GM12878 (cell line): ENCODE data around the gene ACOT7. TPM values are rescaled to one million over a fixed set of nuclear protein-coding genes. Genes with fewer than 3 reads are reported as not detected.
A peak's percentile ranks its signal among the peaks of the same experiment; 100 is the strongest.

Source experiments
- CBX5 ChIP-seq: sonication (generic); IDR thresholded peaks from 2 replicates; pipeline ENCODE4 v1.6.1; 2016; ENCODE audit warnings: low read depth, moderate library complexity, mild to moderate bottlenecking, inconsistent platforms
- CTCF ChIP-seq, 3 experiments: IDR thresholded peaks in 2 of 3; conservative IDR thresholded peaks in 1 of 3; 2 replicates each; pipeline ENCODE4 v1.5.1; 2011; ENCODE audit warnings: low read depth in 3 of 3, low read length in 3 of 3, mild to moderate bottlenecking in 3 of 3, control low read depth in 2 of 3, moderate library complexity in 2 of 3, inconsistent platforms in 1 of 3, mixed read lengths in 1 of 3; ENCODE audit not compliant: control insufficient read depth in 2 of 3, insufficient read depth in 1 of 3; ENCODE audit errors: extremely low read depth in 1 of 3
- FOS ChIP-seq: IDR thresholded peaks from 3 replicates; pipeline ENCODE4 v1.6.1; 2011; ENCODE audit warnings: borderline replicate concordance; ENCODE audit not compliant: insufficient read length; ENCODE audit errors: extremely low read depth
- GATAD2B ChIP-seq: fragments of 450-650 bp; conservative IDR thresholded peaks from 2 replicates; pipeline ENCODE4 v1.6.1; 2017; ENCODE audit warnings: low read depth, mild to moderate bottlenecking, moderate library complexity
- HDAC2 ChIP-seq: fragments of 200-600 bp; sonication (generic); IDR thresholded peaks from 2 replicates; pipeline ENCODE4 v1.6.1; 2017
- HDGF ChIP-seq: fragments of 450-650 bp; IDR thresholded peaks from 2 replicates; pipeline ENCODE4 v1.6.1; 2016; ENCODE audit warnings: antibody characterized with exemption
- MYB ChIP-seq: fragments of 150-350 bp; IDR thresholded peaks from 2 replicates; pipeline ENCODE4 v1.6.1; 2014; ENCODE audit warnings: mild to moderate bottlenecking, low read depth, low read length, borderline replicate concordance
- NFIC ChIP-seq: IDR thresholded peaks from 2 replicates; pipeline ENCODE4 v1.6.1; 2012; ENCODE audit warnings: low read depth, mild to moderate bottlenecking, inconsistent platforms, low read length, moderate library complexity
- NFXL1 ChIP-seq: fragments of 450-650 bp; IDR thresholded peaks from 2 replicates; pipeline ENCODE4 v1.6.1; 2017; ENCODE audit warnings: antibody characterized with exemption, mild to moderate bottlenecking, borderline replicate concordance
- PAX5 ChIP-seq: IDR thresholded peaks from 2 replicates; pipeline ENCODE4 v1.6.1; 2011; ENCODE audit warnings: low read depth, low read length, borderline replicate concordance
- PAX8 ChIP-seq: fragments of 450-650 bp; IDR thresholded peaks from 2 replicates; pipeline ENCODE4 v1.6.1; 2017; ENCODE audit warnings: mild to moderate bottlenecking, moderate library complexity
- POLR2A ChIP-seq: IDR thresholded peaks from 2 replicates; pipeline ENCODE4 v1.6.1; 2011; ENCODE audit warnings: low read depth, mild to moderate bottlenecking, low read length
- RAD51 ChIP-seq: fragments of 450-650 bp; IDR thresholded peaks from 2 replicates; pipeline ENCODE4 v1.6.1; 2016; ENCODE audit warnings: moderate library complexity, mild to moderate bottlenecking, inconsistent platforms
- RFX5 ChIP-seq: IDR thresholded peaks from 2 replicates; pipeline ENCODE4 v1.6.1; 2011; ENCODE audit warnings: low read depth, low read length, improper control_type of control experiment
- SMARCA5 ChIP-seq: fragments of 450-650 bp; IDR thresholded peaks from 2 replicates; pipeline ENCODE4 v1.6.1; 2017; ENCODE audit warnings: mild to moderate bottlenecking
- SPI1 ChIP-seq: IDR thresholded peaks from 2 replicates; pipeline ENCODE4 v1.6.1; 2011; ENCODE audit warnings: low read depth, mild to moderate bottlenecking, low read length, moderate library complexity, borderline replicate concordance; ENCODE audit not compliant: insufficient read depth
- SRF ChIP-seq, 2 experiments: IDR thresholded peaks; 2 replicates each; pipeline ENCODE4 v1.6.1; 2011; ENCODE audit warnings: low read depth in 2 of 2, low read length in 2 of 2, mild to moderate bottlenecking in 1 of 2, moderate library complexity in 1 of 2
- TAF1 ChIP-seq: IDR thresholded peaks from 2 replicates; pipeline ENCODE4 v1.6.1; 2011; ENCODE audit warnings: mild to moderate bottlenecking, low read depth, low read length, borderline replicate concordance
- TARDBP ChIP-seq: IDR thresholded peaks from 2 replicates; pipeline ENCODE4 v1.6.1; 2016; ENCODE audit warnings: borderline replicate concordance
- TCF12 ChIP-seq: IDR thresholded peaks from 2 replicates; pipeline ENCODE4 v1.6.1; 2011; ENCODE audit warnings: low read depth, mild to moderate bottlenecking, low read length
- YBX1 ChIP-seq: fragments of 450-650 bp; IDR thresholded peaks from 2 replicates; pipeline ENCODE4 v1.6.1; 2016; ENCODE audit warnings: antibody characterized with exemption
- ZBTB4 ChIP-seq: fragments of 450-650 bp; formaldehyde crosslinking; IDR thresholded peaks from 2 replicates; pipeline ENCODE4 v1.4.0; 2022; ENCODE audit warnings: mild to moderate bottlenecking, moderate library complexity
- ZNF687 ChIP-seq: fragments of 450-650 bp; IDR thresholded peaks from 2 replicates; pipeline ENCODE4 v1.6.1; 2017; ENCODE audit warnings: mild to moderate bottlenecking, moderate library complexity
- polyA plus RNA-seq, 11 experiments: library from polyadenylated mRNA; depleted of rRNA in 4 of 11; unstranded in 6 of 11; stranded (reverse) in 5 of 11; fragments of >200 nt; fragmentation: Nextera tagmentation in 4 of 11; fragmentation: Illumina TruSeq in 1 of 11; extraction: Ambion mirVana in 4 of 11; extraction: Trizol in 1 of 11; gene quantifications; 1 replicate in 1 of 11; 2 replicates in 10 of 11; pipeline versions ENCODE4 v1.2.1 to v1.2.3, GENCODE V29; 2011 to 2016; ENCODE audit warnings: inconsistent platforms in 2 of 11, missing spikeins in 2 of 11, low read depth in 1 of 11
- total RNA-seq, 4 experiments: library from RNA; depleted of rRNA in 3 of 4; stranded (reverse); fragments of >200 nt in 3 of 4; fragmentation: Illumina TruSeq in 1 of 4; extraction: Trizol in 1 of 4; gene quantifications; 2 replicates each; pipeline versions ENCODE4 v1.2.1 to v1.2.3, GENCODE V29; 2013 to 2021

Gene ACOT7
- total and polyA plus RNA-seq, 10 of the 15 experiments (the other 5 are each of a cell fraction or from before 2014, with no cell fraction given): 8.9 to 206 (median 61.2) TPM

GRCh38 chr1:6423321-6423999 lies 29.9 kb upstream of the ACOT7 start (continued):
- TF ChIP-seq TAF1 (no peak), POLR2A (no peak), YBX1 (no peak), ZBTB4 (CRISPR knock-in tag) (no peak), PAX5 (no peak), CBX5 (no peak), RAD51 (no peak), GATAD2B (no peak), NFXL1 (no peak), RFX5 (no peak), TCF12 (0 out of 2 replicates have a peak, but pooled peaks have one; percentile 18), SRF (IDR thresholded peaks at IDR 0.05; ENCODE audit: low read depth in 2 of 2, low read length in 2 of 2) (no peak), TARDBP (no peak), FOS (no peak), MYB (no peak), HDGF (no peak), NFIC (no peak), CTCF (IDR thresholded peaks at IDR 0.05 in 2 of 3, conservative IDR thresholded peaks at IDR 0.05 in 1 of 3; ENCODE audit: control insufficient read depth in 2 of 3, extremely low read depth in 1 of 3, insufficient read depth in 1 of 3, low read depth in 3 of 3, low read length in 3 of 3) (peak; percentile 80 to 91 (median 85)), SMARCA5 (no peak), PAX8 (no peak), ZNF687 (no peak), HDAC2 (no peak), SPI1 (no peak)
